ENCODE data around the gene CCSAP.

Gene CCSAP

GRCh38 chr1:229286099-229286766 is 56.6 kb downstream of the CCSAP start:
- no peak for DNase-seq (ENCODE audit: low spot score)

- DNase-seq (ENCODE audit: low spot score): no peak
Measured at GRCh38 chr1:229285440-229285839, 57.4 kb downstream of the CCSAP start.

GRCh38 chr1:229284887-229285286 is 58.0 kb downstream of the CCSAP start:
- no peak for DNase-seq (ENCODE audit: low spot score)

- DNase-seq (ENCODE audit: low spot score): no peak
Measured at GRCh38 chr1:229283183-229283611, 59.6 kb downstream of the CCSAP start.

GRCh38 chr1:229282295-229282823 is 60.5 kb downstream of the CCSAP start:
- DNase-seq (ENCODE audit: low spot score): no peak

- DNase-seq (ENCODE audit: low spot score): no peak
Measured at GRCh38 chr1:229281339-229281926, 61.4 kb downstream of the CCSAP start.

- DNase-seq (ENCODE audit: low spot score): no peak
Measured at GRCh38 chr1:229280921-229281320, 61.9 kb downstream of the CCSAP start.

- DNase-seq (ENCODE audit: low spot score): no peak
Measured at GRCh38 chr1:229280037-229280828, 62.6 kb downstream of the CCSAP start.

GRCh38 chr1:229279242-229279641 is 63.6 kb downstream of the CCSAP start:
- DNase-seq (ENCODE audit: low spot score): no peak

- no peak for DNase-seq (ENCODE audit: low spot score)
Measured at GRCh38 chr1:229278120-229278741, 64.6 kb downstream of the CCSAP start.

GRCh38 chr1:229275005-229275404 is 67.8 kb downstream of the CCSAP start:
- no peak for DNase-seq (ENCODE audit: low spot score)

- no peak for DNase-seq (ENCODE audit: low spot score)
Measured at GRCh38 chr1:229273507-229274232, 69.2 kb downstream of the CCSAP start.

GRCh38 chr1:229272164-229273158 is 70.4 kb downstream of the CCSAP start:
- DNase-seq (ENCODE audit: low spot score): no peak

GRCh38 chr1:229271448-229272159 is 71.2 kb downstream of the CCSAP start:
- peak; percentile 53 for DNase-seq (ENCODE audit: low spot score)
